Stimulated activated CD4-positive, alpha-beta T cell treated with anti-CD3 and anti-CD28 coated beads, Interleukin-12 subunit alpha, Interleukin-12 subunit beta, amount 100 ng/mL, for 24 hours (primary cell): ENCODE results near the gene SEC24C.
A peak's percentile ranks its signal among the peaks of the same experiment; 100 is the strongest.
"Not testable (repeated sequence)": the region's sequence is repeated elsewhere in the genome, so short reads cannot be mapped to it uniquely, and the experiment has no call there.

ENCODE experiments used
- DNase-seq, 2 experiments: peaks; one replicate each; pipeline ENCODE4 v3.0.0-alpha.2; 2020; ENCODE audit warnings: low read depth in 2 of 2

Gene SEC24C

DNA sequence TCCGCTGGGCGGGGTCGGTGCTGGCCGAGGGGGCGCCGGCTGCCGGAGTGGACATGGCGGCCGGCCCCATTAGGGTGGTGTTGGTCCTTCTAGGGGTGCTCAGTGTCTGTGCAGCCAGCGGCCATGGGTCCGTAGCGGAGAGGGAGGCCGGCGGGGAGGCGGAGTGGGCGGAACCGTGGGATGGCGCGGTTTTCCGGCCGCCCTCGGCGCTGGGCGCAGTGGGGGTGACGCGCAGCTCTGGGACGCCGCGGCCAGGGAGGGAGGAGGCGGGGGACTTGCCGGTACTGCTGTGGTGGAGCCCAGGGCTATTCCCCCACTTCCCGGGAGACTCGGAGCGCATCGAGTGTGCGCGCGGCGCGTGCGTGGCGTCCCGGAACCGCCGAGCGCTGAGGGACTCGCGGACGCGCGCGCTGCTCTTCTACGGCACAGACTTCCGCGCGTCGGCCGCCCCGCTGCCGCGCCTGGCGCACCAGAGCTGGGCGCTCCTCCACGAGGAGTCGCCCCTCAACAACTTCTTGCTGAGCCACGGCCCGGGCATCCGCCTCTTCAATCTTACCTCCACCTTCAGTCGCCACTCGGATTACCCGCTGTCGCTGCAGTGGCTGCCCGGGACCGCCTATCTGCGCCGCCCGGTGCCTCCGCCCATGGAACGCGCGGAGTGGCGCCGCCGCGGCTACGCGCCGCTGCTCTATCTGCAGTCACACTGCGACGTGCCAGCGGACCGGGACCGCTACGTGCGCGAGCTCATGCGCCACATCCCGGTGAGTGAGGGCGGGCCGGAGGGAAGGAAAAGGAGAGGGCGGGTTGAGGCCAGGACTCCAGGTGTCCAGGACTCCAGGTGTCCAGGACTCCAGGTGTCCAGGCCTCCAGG is 28.3 kb downstream of the SEC24C start:
- peak; percentile 54 to 76 for DNase-seq

DNA sequence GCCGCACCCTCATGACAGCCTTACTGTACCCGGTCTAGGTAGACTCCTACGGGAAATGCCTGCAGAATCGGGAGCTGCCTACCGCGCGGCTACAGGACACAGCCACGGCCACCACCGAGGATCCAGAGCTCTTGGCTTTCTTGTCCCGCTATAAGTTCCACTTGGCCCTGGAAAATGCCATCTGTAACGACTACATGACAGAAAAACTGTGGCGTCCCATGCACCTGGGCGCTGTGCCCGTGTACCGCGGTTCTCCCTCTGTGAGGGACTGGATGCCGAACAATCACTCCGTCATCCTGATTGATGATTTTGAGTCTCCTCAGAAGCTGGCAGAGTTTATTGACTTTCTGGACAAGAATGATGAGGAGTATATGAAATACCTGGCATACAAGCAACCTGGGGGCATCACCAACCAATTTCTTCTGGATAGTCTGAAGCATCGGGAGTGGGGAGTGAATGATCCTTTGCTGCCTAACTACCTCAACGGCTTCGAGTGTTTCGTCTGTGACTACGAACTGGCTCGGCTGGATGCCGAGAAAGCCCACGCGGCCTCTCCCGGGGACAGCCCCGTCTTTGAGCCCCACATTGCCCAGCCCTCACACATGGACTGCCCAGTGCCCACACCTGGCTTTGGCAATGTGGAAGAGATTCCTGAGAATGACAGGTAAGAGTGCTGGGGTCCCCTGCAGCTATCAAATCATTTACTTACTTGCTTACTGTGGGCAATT is 29.1 kb downstream of the SEC24C start:
- DNase-seq = no peak

GRCh38 chr10:73774637-73775036 is 30.5 kb downstream of the SEC24C start:
- no peak for DNase-seq

DNA sequence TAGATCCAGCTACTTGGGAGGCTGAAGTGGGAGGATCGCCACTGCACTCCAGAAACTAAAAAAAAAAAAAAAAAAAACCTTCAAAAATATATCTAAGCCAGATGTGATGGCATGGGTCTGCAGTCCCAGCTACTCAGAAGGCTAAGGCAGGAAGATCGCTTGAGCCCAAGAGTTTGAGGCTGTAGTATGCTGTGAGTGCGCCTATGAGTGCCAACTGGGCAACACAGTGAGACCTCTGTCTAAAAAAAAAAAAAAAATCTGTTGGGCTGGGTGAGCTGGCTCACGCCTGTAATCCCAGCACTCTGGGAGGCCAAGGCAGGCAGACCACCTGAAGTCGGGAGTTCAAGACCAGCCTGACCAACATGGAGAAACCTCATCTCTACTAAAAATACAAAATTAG is 34.8 kb downstream of the SEC24C start:
- DNase-seq = no peak

GRCh38 chr10:73779539-73780197 is 35.5 kb downstream of the SEC24C start:
- no peak for DNase-seq

DNA sequence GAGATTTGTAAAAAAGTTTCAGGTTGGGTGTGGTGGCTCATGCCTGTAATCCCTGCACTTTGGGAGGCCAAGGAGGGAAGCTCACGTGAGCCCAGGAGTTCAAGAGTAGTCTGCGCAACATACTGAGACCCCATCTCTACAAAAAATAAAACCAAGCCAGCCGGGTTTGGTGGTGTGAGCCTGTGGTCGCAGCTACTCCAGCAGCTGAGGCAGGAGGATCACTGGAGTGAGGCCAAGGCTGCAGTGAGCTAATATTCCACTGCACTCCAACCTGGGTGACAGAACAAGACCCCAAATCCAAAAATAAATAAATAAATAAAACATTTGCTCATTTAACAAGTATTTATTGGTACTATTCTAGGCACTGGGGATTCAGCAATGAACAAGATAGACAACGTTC is 36.1 kb downstream of the SEC24C start:
- DNase-seq = no peak

DNA sequence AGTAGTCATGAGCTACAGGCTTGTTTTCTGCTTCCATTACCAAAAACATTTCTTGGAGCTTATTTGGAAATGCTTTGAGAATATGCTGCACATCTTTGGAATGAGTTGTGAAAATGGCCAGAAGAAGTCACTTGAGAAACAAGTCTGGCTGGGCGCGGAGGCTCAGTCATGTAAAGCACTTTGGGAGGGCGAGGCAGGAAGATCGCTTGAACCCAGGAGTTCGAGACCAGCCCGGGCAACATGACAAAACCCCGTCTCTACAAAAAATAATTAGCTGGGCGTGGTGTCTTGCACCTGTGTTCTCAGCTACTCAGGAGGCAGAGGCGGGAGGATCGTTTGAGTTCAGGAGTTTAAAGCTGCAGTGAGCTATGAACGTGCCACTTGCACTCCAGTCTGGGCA is 36.8 kb downstream of the SEC24C start:
- no peak for DNase-seq

- DNase-seq = no peak
Observed at GRCh38 chr10:73781548-73781878, 37.3 kb downstream of the SEC24C start.

- DNase-seq = peak; percentile 82 to 92
Observed at GRCh38 chr10:73781879-73782748, 37.9 kb downstream of the SEC24C start, which contains the start of gene CHCHD1. Gene CHCHD1 (plus strand): TSS chr10:73782048. CDS start chr10:73782076, 28 bp downstream.

DNA sequence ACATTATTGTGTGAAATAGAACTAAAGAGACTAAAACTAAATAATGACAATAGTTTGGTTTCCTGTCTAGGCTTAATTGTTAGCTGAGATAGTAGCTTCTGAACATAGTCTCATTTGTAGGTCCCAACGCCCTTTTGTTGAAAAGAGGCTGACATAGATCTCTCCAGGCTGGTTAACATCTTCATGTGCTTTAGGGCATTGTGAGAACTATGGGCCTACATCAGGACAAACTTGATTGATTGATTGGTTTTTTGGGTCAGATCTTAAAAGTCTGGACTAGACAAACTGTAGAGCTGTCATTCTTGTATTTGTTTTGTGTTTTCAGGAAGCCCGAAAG is 38.5 kb downstream of the SEC24C start:
- no peak for DNase-seq

DNA sequence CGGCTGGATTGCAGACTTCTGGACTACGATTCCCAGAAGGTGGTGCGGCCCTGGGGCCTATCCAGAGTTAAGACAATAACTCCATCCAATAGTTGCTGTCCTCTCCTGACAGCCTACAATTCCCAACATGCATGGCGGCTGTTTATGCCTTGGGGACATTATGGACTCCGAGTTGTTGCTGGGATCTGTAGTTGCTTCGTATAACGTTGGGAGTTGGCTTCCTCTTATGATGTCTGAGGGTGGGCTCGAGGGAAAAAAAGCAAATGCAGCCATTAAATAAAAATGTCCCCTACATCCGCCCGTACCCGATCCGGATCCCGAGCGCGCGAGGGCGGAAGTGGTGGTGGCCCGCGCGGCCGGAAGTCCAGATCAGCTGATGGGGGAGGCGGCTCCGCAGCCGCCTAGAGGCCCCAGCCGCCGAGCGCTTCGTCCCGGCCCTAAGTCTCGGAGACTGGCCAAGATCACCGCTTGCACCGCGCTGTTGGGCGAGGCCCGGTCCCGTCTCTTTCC is 41.1 kb downstream of the SEC24C start, which contains the start of gene ZSWIM8:
TSS of gene ZSWIM8 (plus strand) at position 396 of the 510 bp plus-strand sequence. CDS start 273 bp downstream, outside the sequence.
- DNase-seq = peak; percentile 72 to 74

DNA sequence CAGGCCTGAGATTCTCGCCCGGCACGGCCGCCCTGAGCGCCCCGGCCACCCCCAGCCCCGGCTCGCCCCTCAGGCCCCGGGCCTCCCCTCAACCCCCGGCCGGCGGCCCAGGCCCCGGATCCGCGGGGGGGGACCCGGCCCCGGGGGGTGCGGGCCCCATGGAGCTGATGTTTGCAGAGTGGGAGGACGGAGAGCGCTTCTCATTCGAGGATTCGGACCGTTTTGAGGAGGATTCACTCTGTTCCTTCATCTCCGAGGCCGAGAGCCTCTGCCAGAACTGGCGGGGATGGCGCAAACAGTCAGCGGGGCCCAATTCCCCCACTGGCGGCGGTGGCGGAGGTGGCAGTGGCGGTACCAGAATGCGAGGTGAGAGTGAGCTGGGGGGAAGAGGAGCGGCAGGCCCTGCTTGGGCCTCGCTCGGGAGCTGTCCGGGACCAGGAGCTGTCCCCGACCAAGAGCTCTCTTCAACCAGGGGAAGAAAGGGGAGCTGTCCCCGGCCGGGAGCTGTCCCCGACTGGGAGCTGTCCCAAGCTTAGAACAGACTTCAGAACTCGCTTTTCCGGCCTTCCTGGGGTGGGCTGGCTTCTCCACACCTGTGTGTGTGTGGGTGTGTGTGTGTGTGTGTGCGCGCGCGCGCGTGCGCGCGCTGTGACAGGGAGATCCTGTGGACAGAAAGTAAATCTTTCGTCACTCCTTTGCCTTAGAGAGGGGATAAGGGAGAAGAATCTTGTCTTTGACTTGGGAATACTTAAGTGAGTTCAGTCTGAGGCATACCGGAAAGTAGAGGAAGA is 41.7 kb downstream of the SEC24C start:
- no peak for DNase-seq

DNA sequence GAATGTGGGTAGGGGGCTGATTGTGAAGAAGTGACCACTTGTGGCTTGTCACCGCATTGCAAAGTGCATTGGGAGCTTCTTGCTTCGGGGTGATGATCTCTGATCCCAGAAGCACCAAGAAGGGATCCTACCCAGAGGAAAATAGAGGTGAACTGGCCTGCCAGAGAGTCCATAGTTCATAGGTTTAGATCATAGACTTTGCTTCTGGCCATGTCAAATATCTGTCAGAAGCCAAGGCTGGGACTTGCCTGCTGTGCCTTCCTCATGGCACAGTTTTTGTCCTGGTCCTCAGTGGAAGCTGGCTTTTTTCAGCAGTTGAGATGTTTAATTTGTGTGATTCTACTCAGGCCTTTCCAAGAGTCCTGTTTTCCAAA is 42.3 kb downstream of the SEC24C start:
- no peak for DNase-seq

DNA sequence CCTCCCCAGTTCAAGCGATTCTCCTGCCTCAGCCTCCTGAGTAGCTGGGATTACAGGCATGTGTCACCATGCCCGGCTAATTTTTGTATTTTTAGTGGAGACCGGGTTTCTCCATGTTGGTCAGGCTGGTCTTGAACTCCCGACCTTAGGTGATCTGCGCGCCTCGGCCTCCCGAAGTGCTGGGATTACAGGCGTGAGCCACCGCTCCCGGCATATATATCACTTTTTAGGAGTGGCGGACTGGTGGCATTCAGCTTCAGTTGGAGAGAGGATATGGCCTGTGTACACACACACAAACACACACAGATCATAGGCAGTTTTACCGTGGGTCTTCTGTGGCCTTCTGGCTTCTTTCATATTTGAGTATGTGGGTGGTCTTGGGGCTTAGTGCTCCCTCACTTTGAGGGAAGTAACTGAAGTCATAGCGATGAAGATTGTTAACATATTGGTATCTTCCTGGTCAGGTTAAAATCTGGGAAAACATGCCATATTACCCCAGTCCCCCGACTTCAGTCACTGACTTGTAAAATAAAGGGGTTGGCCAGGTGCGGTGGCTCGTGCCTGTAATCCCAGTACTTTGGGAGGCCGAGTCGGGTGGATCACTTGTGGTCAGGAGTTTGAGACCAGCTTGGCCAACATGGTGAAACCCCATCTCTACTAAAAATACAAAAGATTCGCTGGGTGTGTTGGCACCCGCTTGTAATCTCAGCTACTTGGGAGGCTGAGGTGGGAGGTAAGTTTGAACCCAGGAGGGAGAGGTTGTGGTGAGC is 43.0 kb downstream of the SEC24C start:
- DNase-seq = not testable (repeated sequence)

GRCh38 chr10:73788864-73789658 is 44.9 kb downstream of the SEC24C start:
- no peak for DNase-seq

DNA sequence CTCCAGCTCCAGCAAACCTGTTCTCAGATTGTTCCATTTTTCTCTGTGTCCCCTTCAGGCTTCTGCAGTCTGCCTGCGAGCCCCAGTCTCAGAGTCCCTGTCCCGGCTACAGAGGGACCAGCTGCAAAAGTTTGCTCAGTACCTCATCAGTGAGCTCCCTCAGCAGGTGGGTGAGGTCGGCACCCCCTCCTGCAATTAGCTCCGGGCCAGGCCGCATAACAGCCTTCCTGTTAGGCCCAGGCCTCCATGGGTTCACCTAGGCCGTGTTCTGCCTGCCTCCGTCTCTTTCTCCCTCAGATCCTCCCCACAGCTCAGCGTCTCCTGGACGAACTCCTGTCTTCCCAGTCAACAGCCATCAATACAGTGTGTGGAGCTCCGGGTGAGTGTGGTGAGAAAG is 45.5 kb downstream of the SEC24C start:
- no peak for DNase-seq

- no peak for DNase-seq
Observed at GRCh38 chr10:73790886-73791625, 46.9 kb downstream of the SEC24C start.

DNA sequence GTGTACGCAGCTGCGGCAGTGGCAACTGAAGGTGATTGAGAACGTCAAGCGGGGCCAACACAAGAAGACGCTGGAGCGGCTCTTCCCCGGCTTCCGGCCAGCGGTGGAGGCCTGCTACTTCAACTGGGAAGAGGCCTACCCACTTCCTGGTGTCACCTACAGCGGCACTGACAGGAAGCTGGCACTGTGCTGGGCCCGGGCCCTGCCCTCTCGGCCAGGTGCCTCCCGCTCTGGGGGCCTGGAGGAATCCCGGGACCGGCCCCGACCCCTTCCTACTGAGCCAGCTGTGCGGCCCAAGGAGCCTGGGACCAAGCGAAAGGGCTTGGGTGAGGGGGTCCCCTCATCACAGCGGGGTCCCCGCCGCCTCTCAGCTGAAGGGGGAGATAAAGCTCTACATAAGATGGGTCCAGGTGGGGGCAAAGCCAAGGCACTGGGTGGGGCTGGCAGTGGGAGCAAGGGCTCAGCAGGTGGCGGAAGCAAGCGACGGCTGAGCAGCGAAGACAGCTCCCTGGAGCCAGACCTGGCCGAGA is 47.8 kb downstream of the SEC24C start:
- DNase-seq = no peak
